GM21737 (cell line): ENCODE results near the gene SERTAD2.
A peak's percentile ranks its signal among the peaks of the same experiment; 100 is the strongest.

ENCODE experiments used
- ATAC-seq: cut with Tn5 transposase; IDR thresholded peaks from one replicate; pipeline ENCODE4 v1.9.1; 2021; ENCODE audit warnings: mild to moderate bottlenecking, moderate library complexity; ENCODE audit not compliant: unreplicated experiment

SERTAD2 gene

GRCh38 chr2:64653109-64654062, at the start of gene SERTAD2:
Gene SERTAD2 (minus strand): TSS chr2:64653913. CDS start chr2:64636871, 17,042 bp downstream.
- ATAC-seq: peak; percentile 65

GRCh38 chr2:64700133-64700809, 46.6 kb upstream of the SERTAD2 start:
- no peak for ATAC-seq

GRCh38 chr2:64699712-64700111, 46.0 kb upstream of the SERTAD2 start:
- ATAC-seq: no peak

- ATAC-seq: peak; percentile 87
These were observed 45.1 kb upstream of the SERTAD2 start for GRCh38 chr2:64698668-64699444.

- no peak for ATAC-seq
These were observed 44.5 kb upstream of the SERTAD2 start for GRCh38 chr2:64698177-64698643.

GRCh38 chr2:64697297-64698176, 43.8 kb upstream of the SERTAD2 start:
- ATAC-seq: no peak

- no peak for ATAC-seq
These were observed 42.9 kb upstream of the SERTAD2 start for GRCh38 chr2:64696636-64697035.

- ATAC-seq: no peak
These were observed 42.1 kb upstream of the SERTAD2 start for GRCh38 chr2:64695721-64696261.

- no peak for ATAC-seq
These were observed 38.7 kb upstream of the SERTAD2 start for GRCh38 chr2:64692401-64692800.

GRCh38 chr2:64688909-64689308, 35.2 kb upstream of the SERTAD2 start:
- no peak for ATAC-seq

- no peak for ATAC-seq
These were observed 32.7 kb upstream of the SERTAD2 start for GRCh38 chr2:64686283-64686956.

- ATAC-seq: no peak
These were observed 31.7 kb upstream of the SERTAD2 start for GRCh38 chr2:64685430-64685829.

- no peak for ATAC-seq
These were observed 30.2 kb upstream of the SERTAD2 start for GRCh38 chr2:64683771-64684510.

- no peak for ATAC-seq
These were observed 27.8 kb upstream of the SERTAD2 start for GRCh38 chr2:64681479-64681967.

- ATAC-seq: no peak
These were observed 26.1 kb upstream of the SERTAD2 start for GRCh38 chr2:64679673-64680425.

GRCh38 chr2:64678771-64679590, 25.3 kb upstream of the SERTAD2 start:
- no peak for ATAC-seq

- no peak for ATAC-seq
These were observed 23.8 kb upstream of the SERTAD2 start for GRCh38 chr2:64677530-64677929.
